ENCODE measurements around the gene USP47. TPM values are rescaled to one million over a fixed set of nuclear protein-coding genes. Genes with fewer than 3 reads are reported as not detected.

Gene USP47
- total and polyA plus RNA-seq, 9 of the 15 experiments (the other 6 are each of a cell fraction or from before 2014, with no cell fraction given), result 13.1 to 63.6 (median 34.7) TPM

DNA sequence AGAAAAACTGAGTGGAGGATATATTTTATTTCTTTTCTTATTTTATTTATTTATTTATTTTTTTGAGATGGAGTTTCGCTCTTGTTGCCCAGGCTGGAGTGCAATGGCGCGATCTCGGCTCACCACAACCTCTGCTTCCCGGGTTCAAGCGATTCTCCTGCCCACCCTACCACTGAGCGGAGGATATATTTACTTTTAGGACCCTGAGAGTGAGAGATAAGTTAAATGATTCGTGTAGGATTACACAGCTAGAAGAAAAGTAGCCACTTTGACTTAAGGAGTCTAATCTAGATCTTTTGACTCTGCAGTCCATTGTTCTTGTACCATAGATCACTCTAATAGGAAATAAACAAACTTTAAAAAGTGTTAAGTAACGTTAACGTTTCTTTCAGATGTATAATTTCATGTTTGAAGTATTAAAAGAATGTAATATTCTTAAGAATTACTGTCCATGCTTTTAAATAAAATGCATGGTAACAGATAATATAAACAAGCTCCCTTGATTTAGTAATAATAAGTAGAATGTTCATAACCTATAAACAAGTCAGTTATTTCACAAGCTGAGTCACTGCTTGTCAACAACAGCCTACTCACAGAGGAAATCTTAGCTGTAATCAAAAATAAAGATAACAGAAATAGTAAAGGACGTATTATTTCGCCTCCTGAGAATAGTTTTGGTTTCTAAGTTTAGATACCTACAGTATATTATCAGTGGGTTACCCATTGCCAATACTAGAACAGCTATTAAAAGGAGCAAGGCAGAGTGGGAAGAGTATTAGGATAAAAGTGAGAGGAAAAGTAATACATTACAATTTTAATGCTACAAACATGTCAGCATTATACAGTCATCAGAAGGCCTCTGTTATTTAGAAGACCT, 18.6 kb downstream of the USP47 start (continued):
- no peak for TF ChIP-seq NFYB (IDR thresholded peaks at IDR 0.05; ENCODE audit: extremely low read depth, insufficient read length)
- TF ChIP-seq, protein P1, sequence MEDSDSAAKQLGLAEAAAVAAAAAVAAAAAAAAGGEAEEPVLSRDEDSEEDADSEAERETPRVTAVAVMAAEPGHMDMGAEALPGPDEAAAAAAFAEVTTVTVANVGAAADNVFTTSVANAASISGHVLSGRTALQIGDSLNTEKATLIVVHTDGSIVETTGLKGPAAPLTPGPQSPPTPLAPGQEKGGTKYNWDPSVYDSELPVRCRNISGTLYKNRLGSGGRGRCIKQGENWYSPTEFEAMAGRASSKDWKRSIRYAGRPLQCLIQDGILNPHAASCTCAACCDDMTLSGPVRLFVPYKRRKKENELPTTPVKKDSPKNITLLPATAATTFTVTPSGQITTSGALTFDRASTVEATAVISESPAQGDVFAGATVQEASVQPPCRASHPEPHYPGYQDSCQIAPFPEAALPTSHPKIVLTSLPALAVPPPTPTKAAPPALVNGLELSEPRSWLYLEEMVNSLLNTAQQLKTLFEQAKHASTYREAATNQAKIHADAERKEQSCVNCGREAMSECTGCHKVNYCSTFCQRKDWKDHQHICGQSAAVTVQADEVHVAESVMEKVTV (CRISPR knock-in tag; IDR thresholded peaks at IDR 0.05), result no peak
- TF ChIP-seq, protein P2, sequence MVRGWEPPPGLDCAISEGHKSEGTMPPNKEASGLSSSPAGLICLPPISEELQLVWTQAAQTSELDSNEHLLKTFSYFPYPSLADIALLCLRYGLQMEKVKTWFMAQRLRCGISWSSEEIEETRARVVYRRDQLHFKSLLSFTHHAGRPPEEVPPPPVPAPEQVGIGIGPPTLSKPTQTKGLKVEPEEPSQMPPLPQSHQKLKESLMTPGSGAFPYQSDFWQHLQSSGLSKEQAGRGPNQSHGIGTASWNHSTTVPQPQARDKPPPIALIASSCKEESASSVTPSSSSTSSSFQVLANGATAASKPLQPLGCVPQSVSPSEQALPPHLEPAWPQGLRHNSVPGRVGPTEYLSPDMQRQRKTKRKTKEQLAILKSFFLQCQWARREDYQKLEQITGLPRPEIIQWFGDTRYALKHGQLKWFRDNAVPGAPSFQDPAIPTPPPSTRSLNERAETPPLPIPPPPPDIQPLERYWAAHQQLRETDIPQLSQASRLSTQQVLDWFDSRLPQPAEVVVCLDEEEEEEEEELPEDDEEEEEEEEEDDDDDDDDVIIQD (CRISPR knock-in tag; IDR thresholded peaks at IDR 0.05), result no peak
- TF ChIP-seq FIP1L1 (IDR thresholded peaks at IDR 0.05; ENCODE audit: low read depth, low read length, poor library complexity, severe bottlenecking), result no peak
- TF ChIP-seq GABPA (tag; conservative IDR thresholded peaks at IDR 0.05; ENCODE audit: low read depth), result no peak
- TF ChIP-seq, protein P3, sequence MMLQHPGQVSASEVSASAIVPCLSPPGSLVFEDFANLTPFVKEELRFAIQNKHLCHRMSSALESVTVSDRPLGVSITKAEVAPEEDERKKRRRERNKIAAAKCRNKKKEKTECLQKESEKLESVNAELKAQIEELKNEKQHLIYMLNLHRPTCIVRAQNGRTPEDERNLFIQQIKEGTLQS (IDR thresholded peaks at IDR 0.05), result peak; percentile 48; the same call in 1 of the 2 replicates
- TF ChIP-seq, protein P3 (CRISPR knock-in tag; conservative IDR thresholded peaks at IDR 0.05), result no peak
- no peak for TF ChIP-seq POU5F1 (IDR thresholded peaks at IDR 0.05; ENCODE audit: borderline replicate concordance, low read depth, low read length, partially characterized antibody)
- TF ChIP-seq, protein P4, sequence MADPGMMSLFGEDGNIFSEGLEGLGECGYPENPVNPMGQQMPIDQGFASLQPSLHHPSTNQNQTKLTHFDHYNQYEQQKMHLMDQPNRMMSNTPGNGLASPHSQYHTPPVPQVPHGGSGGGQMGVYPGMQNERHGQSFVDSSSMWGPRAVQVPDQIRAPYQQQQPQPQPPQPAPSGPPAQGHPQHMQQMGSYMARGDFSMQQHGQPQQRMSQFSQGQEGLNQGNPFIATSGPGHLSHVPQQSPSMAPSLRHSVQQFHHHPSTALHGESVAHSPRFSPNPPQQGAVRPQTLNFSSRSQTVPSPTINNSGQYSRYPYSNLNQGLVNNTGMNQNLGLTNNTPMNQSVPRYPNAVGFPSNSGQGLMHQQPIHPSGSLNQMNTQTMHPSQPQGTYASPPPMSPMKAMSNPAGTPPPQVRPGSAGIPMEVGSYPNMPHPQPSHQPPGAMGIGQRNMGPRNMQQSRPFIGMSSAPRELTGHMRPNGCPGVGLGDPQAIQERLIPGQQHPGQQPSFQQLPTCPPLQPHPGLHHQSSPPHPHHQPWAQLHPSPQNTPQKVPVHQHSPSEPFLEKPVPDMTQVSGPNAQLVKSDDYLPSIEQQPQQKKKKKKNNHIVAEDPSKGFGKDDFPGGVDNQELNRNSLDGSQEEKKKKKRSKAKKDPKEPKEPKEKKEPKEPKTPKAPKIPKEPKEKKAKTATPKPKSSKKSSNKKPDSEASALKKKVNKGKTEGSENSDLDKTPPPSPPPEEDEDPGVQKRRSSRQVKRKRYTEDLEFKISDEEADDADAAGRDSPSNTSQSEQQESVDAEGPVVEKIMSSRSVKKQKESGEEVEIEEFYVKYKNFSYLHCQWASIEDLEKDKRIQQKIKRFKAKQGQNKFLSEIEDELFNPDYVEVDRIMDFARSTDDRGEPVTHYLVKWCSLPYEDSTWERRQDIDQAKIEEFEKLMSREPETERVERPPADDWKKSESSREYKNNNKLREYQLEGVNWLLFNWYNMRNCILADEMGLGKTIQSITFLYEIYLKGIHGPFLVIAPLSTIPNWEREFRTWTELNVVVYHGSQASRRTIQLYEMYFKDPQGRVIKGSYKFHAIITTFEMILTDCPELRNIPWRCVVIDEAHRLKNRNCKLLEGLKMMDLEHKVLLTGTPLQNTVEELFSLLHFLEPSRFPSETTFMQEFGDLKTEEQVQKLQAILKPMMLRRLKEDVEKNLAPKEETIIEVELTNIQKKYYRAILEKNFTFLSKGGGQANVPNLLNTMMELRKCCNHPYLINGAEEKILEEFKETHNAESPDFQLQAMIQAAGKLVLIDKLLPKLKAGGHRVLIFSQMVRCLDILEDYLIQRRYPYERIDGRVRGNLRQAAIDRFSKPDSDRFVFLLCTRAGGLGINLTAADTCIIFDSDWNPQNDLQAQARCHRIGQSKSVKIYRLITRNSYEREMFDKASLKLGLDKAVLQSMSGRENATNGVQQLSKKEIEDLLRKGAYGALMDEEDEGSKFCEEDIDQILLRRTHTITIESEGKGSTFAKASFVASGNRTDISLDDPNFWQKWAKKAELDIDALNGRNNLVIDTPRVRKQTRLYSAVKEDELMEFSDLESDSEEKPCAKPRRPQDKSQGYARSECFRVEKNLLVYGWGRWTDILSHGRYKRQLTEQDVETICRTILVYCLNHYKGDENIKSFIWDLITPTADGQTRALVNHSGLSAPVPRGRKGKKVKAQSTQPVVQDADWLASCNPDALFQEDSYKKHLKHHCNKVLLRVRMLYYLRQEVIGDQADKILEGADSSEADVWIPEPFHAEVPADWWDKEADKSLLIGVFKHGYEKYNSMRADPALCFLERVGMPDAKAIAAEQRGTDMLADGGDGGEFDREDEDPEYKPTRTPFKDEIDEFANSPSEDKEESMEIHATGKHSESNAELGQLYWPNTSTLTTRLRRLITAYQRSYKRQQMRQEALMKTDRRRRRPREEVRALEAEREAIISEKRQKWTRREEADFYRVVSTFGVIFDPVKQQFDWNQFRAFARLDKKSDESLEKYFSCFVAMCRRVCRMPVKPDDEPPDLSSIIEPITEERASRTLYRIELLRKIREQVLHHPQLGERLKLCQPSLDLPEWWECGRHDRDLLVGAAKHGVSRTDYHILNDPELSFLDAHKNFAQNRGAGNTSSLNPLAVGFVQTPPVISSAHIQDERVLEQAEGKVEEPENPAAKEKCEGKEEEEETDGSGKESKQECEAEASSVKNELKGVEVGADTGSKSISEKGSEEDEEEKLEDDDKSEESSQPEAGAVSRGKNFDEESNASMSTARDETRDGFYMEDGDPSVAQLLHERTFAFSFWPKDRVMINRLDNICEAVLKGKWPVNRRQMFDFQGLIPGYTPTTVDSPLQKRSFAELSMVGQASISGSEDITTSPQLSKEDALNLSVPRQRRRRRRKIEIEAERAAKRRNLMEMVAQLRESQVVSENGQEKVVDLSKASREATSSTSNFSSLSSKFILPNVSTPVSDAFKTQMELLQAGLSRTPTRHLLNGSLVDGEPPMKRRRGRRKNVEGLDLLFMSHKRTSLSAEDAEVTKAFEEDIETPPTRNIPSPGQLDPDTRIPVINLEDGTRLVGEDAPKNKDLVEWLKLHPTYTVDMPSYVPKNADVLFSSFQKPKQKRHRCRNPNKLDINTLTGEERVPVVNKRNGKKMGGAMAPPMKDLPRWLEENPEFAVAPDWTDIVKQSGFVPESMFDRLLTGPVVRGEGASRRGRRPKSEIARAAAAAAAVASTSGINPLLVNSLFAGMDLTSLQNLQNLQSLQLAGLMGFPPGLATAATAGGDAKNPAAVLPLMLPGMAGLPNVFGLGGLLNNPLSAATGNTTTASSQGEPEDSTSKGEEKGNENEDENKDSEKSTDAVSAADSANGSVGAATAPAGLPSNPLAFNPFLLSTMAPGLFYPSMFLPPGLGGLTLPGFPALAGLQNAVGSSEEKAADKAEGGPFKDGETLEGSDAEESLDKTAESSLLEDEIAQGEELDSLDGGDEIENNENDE (IDR thresholded peaks at IDR 0.05; ENCODE audit: low read depth, low read length), result no peak
- TF ChIP-seq KLF10 (CRISPR knock-in tag; IDR thresholded peaks at IDR 0.05), result no peak
